ENCODE results near the gene TMEM107. TPM values are rescaled to one million over a fixed set of nuclear protein-coding genes. Genes with fewer than 3 reads are reported as not detected.

TMEM107 gene
- total and polyA plus RNA-seq, 10 of the 15 experiments (the other 5 are each of a cell fraction or from before 2014, with no cell fraction given), result 7.9 to 38.7 (median 22.9) TPM

DNA sequence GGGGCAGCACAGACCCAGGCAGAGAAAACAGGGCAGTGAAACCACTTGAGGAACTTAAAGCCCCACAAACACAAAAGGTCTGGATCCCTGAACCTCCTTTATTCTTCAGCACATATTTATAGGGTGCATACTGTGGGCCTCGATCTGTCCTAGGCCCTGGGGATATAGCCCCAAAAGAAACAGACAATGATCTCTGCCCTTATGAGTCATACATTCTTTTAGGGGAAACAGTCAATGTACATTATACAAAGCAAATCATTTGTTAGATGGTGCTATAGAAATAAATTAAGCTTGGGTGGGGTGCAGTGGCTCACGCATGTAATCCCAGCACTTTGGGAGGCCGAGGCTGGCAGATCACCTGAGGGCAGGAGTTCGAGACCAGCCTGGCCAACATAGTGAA is 42.2 kb downstream of the TMEM107 start:
- Histone ChIP-seq H3K9me3 (replicated peaks; ENCODE audit: control insufficient read depth, insufficient read depth, low read length) (no peaks in the 10 kb centered on the region), H3K9ac (ENCODE audit: control insufficient read depth, insufficient read depth, low read length) (no peak overlapping the region), H4K20me1 (ENCODE audit: control insufficient read depth, insufficient read depth) (no peaks in the 10 kb centered on the region), H3K36me3 (ENCODE audit: control insufficient read depth in 2 of 2, insufficient read depth in 2 of 2, low read length in 1 of 2) (no peaks in the 10 kb centered on the region), H3K27me3 (replicated peaks in 1 of 2; ENCODE audit: control insufficient read depth in 2 of 2, insufficient read depth in 2 of 2, low read length in 1 of 2) (no peaks in the 10 kb centered on the region), H3K4me3 (no peak overlapping the region), H3K27ac (ENCODE audit: control insufficient read depth, insufficient read depth) (no peak overlapping the region), H2AFZ (ENCODE audit: control insufficient read depth, low read depth, low read length) (no peak overlapping the region), H3K4me2 (ENCODE audit: control insufficient read depth, insufficient read depth) (no peak overlapping the region), H3K79me2 (ENCODE audit: control insufficient read depth, insufficient read depth, low read length) (no peaks in the 10 kb centered on the region), H3K4me1 (ENCODE audit: control insufficient read depth, insufficient read depth, low read length) (peaks cover 3% of the 10 kb centered on the region)
- no peak for TF ChIP-seq RUNX3 (IDR thresholded peaks at IDR 0.05; ENCODE audit: low read length)
- TF ChIP-seq, protein P1, sequence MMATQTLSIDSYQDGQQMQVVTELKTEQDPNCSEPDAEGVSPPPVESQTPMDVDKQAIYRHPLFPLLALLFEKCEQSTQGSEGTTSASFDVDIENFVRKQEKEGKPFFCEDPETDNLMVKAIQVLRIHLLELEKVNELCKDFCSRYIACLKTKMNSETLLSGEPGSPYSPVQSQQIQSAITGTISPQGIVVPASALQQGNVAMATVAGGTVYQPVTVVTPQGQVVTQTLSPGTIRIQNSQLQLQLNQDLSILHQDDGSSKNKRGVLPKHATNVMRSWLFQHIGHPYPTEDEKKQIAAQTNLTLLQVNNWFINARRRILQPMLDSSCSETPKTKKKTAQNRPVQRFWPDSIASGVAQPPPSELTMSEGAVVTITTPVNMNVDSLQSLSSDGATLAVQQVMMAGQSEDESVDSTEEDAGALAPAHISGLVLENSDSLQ (IDR thresholded peaks at IDR 0.05), result no peak
- TF ChIP-seq, protein P2, sequence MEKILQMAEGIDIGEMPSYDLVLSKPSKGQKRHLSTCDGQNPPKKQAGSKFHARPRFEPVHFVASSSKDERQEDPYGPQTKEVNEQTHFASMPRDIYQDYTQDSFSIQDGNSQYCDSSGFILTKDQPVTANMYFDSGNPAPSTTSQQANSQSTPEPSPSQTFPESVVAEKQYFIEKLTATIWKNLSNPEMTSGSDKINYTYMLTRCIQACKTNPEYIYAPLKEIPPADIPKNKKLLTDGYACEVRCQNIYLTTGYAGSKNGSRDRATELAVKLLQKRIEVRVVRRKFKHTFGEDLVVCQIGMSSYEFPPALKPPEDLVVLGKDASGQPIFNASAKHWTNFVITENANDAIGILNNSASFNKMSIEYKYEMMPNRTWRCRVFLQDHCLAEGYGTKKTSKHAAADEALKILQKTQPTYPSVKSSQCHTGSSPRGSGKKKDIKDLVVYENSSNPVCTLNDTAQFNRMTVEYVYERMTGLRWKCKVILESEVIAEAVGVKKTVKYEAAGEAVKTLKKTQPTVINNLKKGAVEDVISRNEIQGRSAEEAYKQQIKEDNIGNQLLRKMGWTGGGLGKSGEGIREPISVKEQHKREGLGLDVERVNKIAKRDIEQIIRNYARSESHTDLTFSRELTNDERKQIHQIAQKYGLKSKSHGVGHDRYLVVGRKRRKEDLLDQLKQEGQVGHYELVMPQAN (conservative IDR thresholded peaks at IDR 0.05), result no peak
- no peak for TF ChIP-seq MTA2 (IDR thresholded peaks at IDR 0.05; ENCODE audit: low read depth)
- TF ChIP-seq, protein P3, sequence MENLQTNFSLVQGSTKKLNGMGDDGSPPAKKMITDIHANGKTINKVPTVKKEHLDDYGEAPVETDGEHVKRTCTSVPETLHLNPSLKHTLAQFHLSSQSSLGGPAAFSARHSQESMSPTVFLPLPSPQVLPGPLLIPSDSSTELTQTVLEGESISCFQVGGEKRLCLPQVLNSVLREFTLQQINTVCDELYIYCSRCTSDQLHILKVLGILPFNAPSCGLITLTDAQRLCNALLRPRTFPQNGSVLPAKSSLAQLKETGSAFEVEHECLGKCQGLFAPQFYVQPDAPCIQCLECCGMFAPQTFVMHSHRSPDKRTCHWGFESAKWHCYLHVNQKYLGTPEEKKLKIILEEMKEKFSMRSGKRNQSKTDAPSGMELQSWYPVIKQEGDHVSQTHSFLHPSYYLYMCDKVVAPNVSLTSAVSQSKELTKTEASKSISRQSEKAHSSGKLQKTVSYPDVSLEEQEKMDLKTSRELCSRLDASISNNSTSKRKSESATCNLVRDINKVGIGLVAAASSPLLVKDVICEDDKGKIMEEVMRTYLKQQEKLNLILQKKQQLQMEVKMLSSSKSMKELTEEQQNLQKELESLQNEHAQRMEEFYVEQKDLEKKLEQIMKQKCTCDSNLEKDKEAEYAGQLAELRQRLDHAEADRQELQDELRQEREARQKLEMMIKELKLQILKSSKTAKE (IDR thresholded peaks at IDR 0.05; ENCODE audit: low read depth, poor library complexity, severe bottlenecking), result no peak
- no peak for TF ChIP-seq ESRRA (IDR thresholded peaks at IDR 0.05; ENCODE audit: low read length)
- TF ChIP-seq BACH1 (IDR thresholded peaks at IDR 0.05; ENCODE audit: borderline replicate concordance), result no peak
- TF ChIP-seq, protein P4, sequence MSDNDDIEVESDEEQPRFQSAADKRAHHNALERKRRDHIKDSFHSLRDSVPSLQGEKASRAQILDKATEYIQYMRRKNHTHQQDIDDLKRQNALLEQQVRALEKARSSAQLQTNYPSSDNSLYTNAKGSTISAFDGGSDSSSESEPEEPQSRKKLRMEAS (IDR thresholded peaks at IDR 0.05; ENCODE audit: low read depth, low read length), result no peak
- TF ChIP-seq CBFB (IDR thresholded peaks at IDR 0.05; ENCODE audit: low read depth), result no peak
- TF ChIP-seq, protein P5, sequence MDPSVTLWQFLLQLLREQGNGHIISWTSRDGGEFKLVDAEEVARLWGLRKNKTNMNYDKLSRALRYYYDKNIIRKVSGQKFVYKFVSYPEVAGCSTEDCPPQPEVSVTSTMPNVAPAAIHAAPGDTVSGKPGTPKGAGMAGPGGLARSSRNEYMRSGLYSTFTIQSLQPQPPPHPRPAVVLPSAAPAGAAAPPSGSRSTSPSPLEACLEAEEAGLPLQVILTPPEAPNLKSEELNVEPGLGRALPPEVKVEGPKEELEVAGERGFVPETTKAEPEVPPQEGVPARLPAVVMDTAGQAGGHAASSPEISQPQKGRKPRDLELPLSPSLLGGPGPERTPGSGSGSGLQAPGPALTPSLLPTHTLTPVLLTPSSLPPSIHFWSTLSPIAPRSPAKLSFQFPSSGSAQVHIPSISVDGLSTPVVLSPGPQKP (IDR thresholded peaks at IDR 0.05; ENCODE audit: low read depth, low read length), result no peak
- no peak for TF ChIP-seq NR2F1 (conservative IDR thresholded peaks at IDR 0.05)
- TF ChIP-seq CREM (IDR thresholded peaks at IDR 0.05; ENCODE audit: low read depth), result no peak
- no peak for TF ChIP-seq ETV6 (conservative IDR thresholded peaks at IDR 0.05 in 1 of 2, IDR thresholded peaks at IDR 0.05 in 1 of 2; ENCODE audit: borderline replicate concordance in 1 of 2, low read depth in 1 of 2)
- WGBS (ENCODE audit: insufficient coverage, insufficient replicate concordance, low lambda C conversion rate, missing lambda C conversion rate), result 32% methylated on average over 4 of the region's 4 CpGs
- DNase-seq (ENCODE audit: low read depth, low spot score) (no peak), FAIRE-seq (no peak), ATAC-seq (no peak)
- intact Hi-C loops (cut with micrococcal nuclease; ENCODE audit: unreplicated experiment), result no loop called here
- RAD21 ChIA-PET (ENCODE audit: unreplicated experiment), result interaction anchor here (1.1 kb wide), 1 partner anchor 15 kb away, joined by 4 read pairs; the partner anchor contains the start of gene ALOXE3
- BruUV-seq (replicated peaks), result no TSS peak
- POLR2A ChIA-PET, result interaction anchor here (0.5 to 1.6 kb wide), 5 partner anchors 10 to 298 kb away, joined by 3 to 5 read pairs (median 4); partner anchors contain the start of gene HES7
- in situ Hi-C loops (cut with MboI), result no loop called here
- SMC1A ChIA-PET (ENCODE audit: uncharacterized antibody, unreplicated experiment), result interaction anchor here (0.8 to 1.5 kb wide), 2 partner anchors 9 to 22 kb away, joined by 4 to 5 read pairs; no protein-coding TSS in a partner anchor
- CTCF ChIA-PET, result interaction anchor here (0.9 to 4.1 kb wide), 3 partner anchors 9 to 25 kb away, joined by 3 to 20 read pairs (median 4); no protein-coding TSS in a partner anchor
